GM06990 (cell line): Measurements from ENCODE around the gene CST9.

Experiments used
- DNase-seq: peaks from one replicate; pipeline ENCODE4 v3.0.0-alpha.2; 2011; ENCODE audit not compliant: insufficient read length; ENCODE audit errors: extremely low read depth
- H3K27me3 ChIP-seq: replicated peaks from 2 replicates; pipeline ENCODE4 v1.6.0; 2011; ENCODE audit warnings: low read length; ENCODE audit not compliant: control insufficient read depth, insufficient read depth
- H3K36me3 ChIP-seq: 2 replicates; pipeline ENCODE4 v1.5.1; 2011; ENCODE audit warnings: low read length; ENCODE audit not compliant: control insufficient read depth, insufficient read depth
- H3K4me3 ChIP-seq: replicated peaks from 2 replicates; pipeline ENCODE4 v1.5.1; 2011; ENCODE audit warnings: low read depth, mild to moderate bottlenecking, control low read depth, low read length
- CTCF ChIP-seq: IDR thresholded peaks from 2 replicates; pipeline ENCODE4 v1.5.1; 2011; ENCODE audit warnings: low read length, control low read depth, mild to moderate bottlenecking, inconsistent platforms; ENCODE audit not compliant: insufficient read depth, poor library complexity, severe bottlenecking

Gene CST9

GRCh38 chr20:23596579-23597250 lies 9.0 kb downstream of the CST9 start:
- Histone ChIP-seq H3K4me3 (no peak overlapping the region), H3K36me3 (no peaks in the 10 kb centered on the region), H3K27me3 (no peaks in the 10 kb centered on the region)
- TF ChIP-seq CTCF = no peak
- no peak for DNase-seq

GRCh38 chr20:23595941-23596340 lies 9.8 kb downstream of the CST9 start:
- Histone ChIP-seq H3K36me3 (no peaks in the 10 kb centered on the region), H3K27me3 (no peaks in the 10 kb centered on the region), H3K4me3 (no peak overlapping the region)
- TF ChIP-seq CTCF = no peak
- DNase-seq = no peak

- Histone ChIP-seq H3K27me3 (no peaks in the 10 kb centered on the region; the same call in 1 of the 2 replicates), H3K36me3 (no peaks in the 10 kb centered on the region), H3K4me3 (no peak overlapping the region)
- DNase-seq = no peak
- TF ChIP-seq CTCF = no peak
Measured at GRCh38 chr20:23588434-23589403, 17.0 kb downstream of the CST9 start.

- Histone ChIP-seq H3K36me3 (no peaks in the 10 kb centered on the region), H3K27me3 (no peaks in the 10 kb centered on the region; the same call in 1 of the 2 replicates), H3K4me3 (no peak overlapping the region)
- DNase-seq = no peak
- no peak for TF ChIP-seq CTCF
Measured at GRCh38 chr20:23587631-23588030, 18.1 kb downstream of the CST9 start.

GRCh38 chr20:23586735-23587525 lies 18.8 kb downstream of the CST9 start:
- no peaks in the 10 kb centered on the region; the same call in 1 of the 2 replicates for H3K27me3 ChIP-seq
- H3K36me3 ChIP-seq = no peaks in the 10 kb centered on the region
- TF ChIP-seq CTCF = no peak
- H3K4me3 ChIP-seq = no peak overlapping the region
- DNase-seq = no peak
